HG02981 (cell line): ENCODE measurements around the gene KLC1.

Experiments used
- ATAC-seq: cut with Tn5 transposase; IDR thresholded peaks from one replicate; pipeline ENCODE4 v1.9.1; 2021; ENCODE audit warnings: mild to moderate bottlenecking, moderate library complexity; ENCODE audit not compliant: unreplicated experiment

KLC1 gene

DNA sequence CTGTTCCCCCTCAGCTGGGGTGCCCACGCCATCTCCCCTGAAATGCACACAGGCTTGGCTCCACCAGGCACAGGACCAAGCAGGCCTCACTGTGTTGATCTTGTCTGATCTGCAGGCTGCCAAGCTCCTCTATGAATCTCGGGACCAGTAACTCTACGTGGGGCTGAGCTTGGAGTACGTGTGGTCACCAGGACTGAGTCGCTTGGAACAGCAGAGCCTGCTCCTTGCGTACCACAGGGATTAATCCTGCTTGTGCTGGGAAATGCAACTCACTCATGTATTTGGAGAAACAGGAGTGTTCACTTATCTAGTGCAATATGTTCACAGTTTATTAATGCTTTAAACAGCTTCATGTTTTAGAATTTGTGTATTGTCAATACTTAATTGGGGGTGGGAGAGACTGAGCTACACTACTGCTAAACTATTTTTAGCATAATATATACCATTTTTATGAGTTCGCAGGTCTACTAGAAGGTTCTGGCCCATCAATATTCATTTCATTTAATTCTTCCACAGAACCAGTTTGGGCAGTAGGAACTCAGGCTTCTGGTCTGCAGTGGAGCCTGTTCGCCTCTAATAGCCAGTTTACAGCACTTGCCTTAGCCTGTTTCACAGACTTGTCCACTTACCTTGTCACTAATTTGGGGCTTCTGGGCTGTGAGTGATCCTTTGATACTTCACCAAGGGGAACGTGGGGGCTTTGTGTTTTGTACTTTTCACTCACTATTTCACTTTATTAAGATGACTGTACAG lies 104.0 kb downstream of the KLC1 start:
- ATAC-seq, result no peak

DNA sequence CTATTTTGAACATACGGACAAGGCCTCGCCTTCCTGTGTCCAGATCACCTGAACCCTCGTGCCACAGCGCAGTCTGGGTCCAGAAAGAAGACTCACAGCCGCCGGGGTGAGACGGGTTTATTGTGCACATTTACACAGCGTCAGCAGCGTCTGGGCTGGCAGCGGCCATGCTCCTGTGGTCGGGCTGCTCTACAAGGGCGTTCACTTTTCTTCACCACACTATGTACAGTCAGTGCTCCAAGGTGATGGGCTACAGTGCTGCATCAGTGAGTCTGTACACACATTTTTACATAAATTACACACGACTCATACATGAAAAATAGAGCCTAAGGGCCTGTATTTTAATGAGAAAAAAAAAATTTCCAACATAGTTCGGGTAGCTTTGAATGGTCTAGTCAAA lies 104.6 kb downstream of the KLC1 start:
- ATAC-seq, result no peak

DNA sequence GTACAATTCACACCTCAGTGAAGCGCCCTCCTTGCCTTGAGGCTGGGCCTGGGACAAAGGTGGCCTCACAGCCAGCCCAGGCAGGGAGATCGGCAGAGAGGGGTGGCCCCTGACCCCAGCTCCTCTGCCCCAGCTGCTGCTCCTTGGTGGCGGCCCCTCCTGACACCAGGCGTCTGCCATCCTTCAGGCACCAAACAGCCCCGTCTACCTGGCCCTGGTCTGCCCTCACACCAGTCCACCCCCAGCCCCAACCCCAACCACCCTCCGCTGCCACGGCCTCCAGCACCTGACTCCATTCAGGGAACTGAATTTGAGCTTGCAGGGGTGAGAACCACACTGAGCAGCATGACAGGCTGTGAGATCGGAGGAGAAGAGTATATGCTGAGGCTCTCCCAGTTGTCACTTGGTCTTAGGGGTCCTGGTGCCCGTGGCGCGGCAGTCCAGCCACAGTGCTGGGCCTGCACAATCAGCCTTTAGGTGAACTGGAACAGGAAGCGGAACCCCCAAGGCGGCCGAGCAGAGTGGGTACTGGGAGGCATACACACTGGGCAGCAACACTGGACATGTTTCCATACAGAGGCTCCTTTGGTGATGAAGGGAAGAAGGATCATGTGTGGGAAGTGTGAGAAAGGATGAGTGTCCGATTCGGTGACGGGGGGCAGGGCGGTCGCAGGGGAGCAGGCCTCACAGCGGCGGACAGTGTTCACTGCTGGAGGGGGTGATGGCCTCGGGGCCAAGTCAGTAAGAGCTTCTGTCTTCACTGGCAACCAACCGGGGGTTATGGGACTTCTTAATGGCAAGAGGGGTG lies 105.3 kb downstream of the KLC1 start:
- ATAC-seq, result no peak

DNA sequence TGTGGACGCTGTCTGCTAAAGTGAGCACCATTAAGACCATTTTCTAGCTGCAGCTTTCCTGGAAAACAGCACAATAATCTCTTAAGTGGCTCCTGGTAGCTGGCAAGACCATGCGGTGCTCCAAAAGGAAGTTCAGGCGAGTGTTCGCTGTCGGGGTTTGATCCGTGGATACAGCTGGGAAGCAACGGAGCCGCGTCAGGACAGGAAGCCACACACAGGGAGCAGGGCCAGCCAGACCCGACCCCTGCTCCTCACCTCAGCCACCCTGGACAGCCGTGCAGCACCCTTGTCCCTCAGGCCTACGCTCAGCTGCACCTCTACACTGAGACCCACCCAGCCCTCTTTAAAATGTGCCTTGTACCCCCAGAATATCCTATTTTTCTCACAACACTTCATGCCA lies 106.0 kb downstream of the KLC1 start:
- no peak for ATAC-seq

DNA sequence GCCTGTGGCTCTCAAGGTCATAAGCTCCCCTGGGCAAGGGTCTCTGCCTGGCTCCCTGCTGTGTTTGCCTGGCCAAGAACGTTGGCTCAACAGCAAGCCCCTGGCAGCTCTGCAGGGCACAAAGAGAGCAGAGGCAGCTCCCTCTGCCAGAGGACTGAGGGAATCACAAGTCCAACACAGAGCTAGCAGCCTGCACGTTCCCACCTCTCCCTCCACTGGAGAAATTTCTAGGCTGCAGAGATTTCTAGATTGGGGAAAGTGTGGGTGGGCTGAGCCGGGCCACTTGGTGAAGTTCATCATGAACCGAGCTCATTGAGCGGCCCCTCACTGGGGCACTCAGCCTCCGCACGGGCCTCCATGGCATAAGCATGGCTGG lies 106.4 kb downstream of the KLC1 start:
- ATAC-seq, result no peak

DNA sequence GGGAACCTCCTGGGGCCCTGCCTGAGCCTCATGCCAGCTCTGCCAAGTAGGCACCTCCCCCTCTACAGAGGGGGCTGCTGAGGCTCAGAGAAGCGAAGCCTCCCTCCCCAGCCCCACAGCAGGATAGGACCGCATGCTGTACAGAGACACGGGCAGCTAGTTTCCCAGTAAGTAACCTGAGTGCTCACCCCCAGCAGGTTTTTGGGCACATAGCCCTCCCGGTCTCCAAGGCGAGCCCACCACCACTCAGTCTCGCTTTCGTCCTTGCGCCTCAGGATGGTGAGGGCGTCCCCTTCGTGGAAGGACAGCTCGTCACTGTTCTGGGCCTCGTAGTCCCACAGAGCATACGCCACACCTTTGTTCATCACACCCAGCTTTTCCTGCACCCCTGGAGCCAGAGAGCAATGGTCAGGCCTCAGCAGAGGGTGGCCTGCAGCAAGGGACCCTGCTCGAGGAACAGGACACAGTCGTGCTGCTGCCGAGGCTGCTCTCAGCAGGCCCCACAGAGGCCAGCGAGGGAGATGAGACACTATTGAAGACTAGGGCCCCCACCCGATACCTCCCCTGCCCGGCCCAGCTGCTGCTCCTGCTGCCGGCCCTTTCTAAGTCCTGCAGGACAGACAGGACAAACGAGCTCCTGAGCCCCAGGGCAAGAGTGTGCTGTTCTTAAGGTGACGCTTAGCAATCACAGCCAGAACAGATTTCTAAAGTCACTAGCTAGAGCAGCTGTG lies 107.0 kb downstream of the KLC1 start:
- no peak for ATAC-seq

DNA sequence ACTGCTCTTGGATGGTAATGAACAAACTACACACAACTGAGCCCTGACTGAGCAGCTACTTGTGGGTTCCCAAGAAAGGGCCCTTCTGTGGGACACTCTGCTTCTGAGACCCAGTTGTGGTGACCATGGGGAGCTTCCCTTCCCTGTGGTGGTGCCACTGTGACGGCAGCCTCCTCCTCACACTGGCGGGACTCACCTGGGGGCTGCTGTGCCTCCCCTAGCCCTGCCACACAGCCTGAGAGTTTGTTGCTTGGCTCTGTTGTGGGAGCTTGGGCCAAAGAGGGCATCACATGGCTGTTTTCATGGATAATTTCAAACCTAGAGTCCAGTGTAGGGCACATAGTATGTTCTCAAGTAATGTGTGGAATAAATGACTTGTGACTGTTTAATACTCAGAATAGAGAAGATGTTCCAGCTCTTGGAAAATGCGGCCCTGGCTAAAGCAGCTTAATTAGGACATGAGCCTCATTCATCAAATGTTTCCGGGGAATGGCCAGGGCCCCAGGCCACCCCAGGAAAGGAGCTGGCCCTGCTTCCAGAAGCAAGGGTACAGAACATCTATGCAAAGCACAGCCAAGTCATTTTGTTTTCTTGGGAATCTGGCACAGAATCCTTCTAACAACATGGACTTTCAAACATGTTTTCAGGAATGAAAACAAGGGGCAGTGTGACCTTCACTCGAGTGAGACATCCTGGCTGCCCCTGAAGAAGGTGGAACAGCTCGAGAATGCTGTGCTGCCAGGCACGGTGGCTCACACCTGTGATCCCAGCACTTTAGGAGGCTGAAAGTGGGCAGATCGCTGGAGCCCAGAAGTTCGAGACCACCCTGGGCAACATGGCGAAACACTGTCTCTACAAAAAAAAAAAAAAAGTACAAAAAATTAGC lies 107.8 kb downstream of the KLC1 start:
- no peak for ATAC-seq

DNA sequence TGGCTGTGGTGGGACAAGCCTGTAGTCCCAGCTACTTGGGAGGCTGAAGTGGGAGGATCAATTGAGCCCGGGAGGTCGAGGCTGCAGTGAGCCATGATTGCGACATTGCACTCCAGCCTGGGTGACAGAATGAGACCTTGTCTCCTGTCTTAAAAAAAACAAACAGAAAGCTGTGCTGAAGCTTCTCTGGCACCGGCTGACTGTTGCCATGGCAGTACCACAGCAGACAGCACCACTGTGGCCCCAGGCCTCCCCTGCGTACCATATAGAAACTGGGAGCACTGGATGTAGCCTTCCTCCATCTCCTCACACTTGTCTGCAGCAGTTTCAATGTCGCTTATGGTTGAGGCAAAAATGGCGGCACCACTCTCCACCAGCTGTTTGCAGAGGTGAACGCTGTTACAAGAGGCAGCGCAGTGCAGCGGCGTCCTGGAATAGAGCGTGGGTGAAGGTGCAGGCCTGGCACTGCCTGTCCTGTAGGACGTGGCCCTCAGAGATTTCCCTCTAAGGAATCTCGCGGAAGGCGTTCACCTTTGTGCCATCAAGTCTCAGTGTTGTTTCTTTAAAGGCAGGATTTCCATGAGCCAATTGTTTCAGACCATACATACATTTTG lies 108.5 kb downstream of the KLC1 start:
- no peak for ATAC-seq

DNA sequence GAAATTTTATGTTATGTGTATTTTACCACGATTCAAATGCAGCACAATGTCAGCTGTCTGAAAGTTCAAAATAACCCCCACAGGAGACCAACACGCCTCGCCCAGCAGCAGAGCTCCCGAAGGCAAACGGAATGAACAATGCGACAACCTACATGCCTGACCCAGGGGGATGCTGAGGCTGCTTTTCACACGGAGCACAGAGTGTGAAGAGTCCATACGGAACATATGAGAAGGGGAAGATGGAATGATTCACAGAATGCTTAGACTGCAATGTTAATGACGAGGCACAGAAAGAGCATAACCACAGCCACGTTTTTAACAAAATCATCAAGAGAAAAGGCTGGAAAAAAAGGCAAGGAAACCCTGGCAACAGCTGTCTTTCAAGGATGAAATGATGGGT lies 109.2 kb downstream of the KLC1 start:
- no peak for ATAC-seq

DNA sequence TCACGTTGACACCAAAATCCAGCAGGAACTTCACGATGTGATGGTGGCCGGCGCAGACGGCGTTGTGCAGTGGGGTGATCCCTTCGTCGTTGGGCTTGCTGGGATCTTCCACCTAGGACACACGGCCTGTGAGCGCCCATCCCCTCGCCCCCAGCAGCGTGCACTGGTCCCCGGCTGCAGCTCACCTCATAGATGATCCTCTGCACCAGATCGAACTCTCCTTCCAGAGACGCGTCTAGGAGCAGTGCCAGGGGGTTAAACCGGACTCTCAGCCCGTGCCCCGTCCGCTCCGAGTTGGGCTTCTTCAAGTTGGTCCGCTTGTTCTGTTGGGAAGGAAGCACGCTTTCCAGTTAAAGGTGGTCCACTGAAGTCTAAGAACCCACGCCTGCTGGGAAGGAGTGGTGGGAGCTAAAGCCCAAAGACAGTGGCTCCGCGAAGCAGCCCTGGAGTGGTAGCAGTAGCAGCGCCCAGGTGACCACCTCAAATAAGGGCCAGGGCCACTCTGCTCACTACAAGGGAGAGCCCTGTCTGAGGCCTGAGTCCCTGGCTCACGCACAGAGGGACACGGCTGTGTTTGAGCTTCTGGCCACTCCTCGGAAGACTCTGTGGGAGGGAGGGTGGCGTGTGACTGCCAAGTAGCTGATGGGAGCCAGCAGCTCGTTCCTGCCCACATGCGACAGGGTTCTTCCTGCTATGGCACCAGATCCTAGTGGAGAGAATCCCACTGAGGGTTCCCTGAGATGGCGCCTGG lies 109.9 kb downstream of the KLC1 start:
- no peak for ATAC-seq

DNA sequence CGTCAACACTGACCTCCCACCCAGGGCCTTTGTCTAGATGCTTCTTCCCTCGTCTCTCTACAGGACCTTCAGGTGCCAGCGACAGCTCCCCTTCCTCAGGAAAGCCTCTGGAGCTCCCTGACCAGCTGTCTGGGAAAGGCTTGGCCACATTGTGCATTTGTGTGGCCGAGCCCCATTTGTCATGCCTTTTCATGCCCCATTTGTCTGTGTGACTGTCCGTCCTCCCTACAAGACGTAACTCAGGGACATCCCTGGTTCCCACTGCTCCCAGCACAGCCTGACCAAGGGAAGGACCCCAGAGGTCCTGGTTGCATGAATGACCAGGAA lies 110.4 kb downstream of the KLC1 start:
- no peak for ATAC-seq

DNA sequence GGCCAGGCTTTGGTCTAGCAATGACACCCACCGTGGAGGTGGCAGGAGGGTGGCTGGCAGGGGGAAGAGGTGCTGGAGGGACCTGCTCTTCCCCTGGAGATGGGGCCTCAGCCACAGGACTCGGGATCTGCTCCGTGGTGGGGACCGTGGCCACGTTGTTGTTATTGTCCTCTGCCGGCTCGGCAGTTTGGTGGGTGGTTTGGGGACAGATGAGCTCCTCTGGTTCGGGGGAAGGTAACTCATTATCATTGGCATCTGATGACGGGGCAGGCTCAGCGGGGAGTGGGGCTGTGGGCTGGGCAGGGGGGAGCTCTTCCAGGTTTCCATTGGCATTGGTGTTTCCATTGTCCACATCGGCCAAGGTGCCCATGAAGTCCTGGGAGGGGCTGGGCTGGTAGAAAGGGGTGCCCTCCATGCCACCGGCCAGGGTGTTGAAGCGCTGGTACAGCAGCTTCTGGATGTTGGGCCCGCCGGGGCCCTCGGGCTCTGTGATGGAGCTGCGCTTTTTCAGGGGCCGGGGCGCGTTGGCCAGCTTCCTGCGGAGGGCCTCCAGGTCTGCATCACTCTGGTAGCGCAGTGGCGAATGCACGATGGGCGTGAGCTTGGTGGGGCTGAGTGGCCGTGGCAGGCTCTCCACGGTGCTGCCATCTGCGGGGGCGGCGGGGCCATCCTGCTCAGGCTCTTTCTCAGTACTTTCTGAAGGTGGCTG lies 110.9 kb downstream of the KLC1 start:
- no peak for ATAC-seq

DNA sequence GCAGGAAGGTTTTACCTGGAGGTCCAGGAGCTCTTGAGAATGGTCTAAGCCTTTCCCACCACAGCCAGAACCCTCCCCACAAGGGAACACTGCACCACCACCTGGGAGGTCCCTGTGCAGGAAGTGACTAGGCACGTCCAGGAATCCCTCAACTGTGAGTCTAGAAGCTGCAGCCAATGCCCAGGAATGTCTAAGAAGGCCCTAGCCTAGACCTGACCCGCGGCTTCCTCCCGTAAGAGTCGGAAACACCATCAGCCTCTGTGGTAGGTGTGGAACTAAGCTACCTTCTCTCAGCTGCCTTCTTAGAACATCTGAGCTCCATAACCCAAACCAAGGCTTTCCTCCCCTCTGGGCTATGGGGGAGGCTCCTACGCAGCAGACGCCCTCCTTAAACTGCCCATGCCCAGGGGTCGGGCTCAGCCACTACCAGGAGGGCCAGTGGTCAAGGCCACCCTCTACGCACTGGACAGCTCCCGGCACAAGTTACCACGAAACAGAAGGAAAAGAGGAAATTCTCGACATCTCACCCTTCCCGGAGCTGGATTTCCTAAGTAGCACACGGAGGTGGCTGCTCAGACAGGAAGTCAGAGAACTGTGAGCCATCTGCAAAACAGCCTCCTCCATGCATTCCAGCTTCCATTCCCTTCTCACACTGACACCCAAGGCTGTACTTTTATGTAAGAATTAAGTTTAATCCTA lies 112.1 kb downstream of the KLC1 start:
- ATAC-seq, result no peak

DNA sequence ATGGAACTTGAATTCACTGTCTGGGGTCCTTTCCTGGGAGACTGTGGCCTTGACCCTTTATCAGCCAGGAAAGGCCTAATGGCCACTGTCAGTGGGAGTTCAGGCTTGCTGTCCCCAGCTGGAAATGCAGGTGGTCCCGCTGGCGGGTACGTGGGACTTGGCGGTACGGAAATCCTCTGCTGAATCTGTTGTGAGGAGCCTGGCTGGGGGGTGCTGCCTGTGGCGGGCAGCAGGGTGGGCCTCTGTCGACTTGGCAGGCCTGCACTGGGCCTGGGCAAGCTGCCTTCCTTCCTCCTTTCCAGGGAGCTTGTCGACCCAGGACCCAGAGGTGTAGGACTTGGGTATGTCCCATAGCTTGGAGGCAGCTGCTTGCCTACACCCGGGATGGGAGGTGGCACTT lies 112.9 kb downstream of the KLC1 start:
- no peak for ATAC-seq

DNA sequence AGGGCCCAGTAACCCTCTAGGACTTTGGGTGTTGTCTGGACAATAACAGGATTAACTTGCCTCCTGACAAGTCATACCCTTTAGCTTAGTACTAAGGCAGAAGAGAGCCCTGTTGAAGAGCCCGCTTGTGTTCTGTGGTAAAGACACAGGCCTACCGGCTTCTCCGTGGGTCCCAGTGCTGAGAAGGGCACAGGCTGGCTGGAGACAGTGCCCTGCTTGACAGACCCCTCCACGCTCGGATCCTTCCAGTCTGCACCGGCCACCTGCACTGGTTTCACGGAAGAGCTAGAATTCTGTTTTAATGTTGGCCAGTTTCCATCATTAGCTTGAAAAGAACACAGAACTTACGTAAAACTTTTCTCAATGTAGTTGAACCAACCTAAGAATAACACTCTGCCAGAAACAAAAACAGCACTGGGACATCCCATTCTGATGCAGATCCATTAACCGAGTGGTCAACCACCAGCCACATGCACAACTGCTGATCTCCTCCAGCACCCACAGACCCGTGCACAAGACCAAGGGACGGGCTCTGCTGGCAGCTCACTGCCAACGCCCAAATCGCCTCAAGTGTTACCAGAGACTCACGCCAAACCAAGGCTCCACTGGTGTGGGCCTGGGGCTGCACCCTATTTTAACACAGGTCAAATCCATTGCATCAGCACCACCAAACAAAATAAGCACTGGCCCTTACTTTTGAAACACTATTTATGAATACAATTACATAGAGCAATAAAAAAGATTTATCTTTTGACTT lies 113.7 kb downstream of the KLC1 start:
- ATAC-seq, result no peak

DNA sequence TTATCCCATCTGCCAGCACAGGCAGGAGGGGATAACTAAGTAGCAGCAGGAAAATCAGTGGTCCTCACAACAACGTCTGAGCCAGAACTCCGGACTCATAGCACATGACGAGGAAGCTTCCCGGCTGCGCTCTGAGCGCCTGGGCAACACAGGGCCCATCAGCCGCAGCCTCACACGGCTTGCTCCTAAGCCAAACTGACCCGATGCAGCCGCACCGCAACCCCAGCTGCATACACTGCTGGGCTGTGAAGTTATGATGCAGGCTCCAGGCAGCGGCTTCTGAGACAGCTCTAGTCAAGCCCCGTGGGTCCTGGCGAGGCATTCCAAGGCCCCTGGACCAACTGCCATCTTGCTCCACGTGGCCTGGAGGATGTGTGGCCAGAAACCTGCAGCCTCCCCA lies 114.7 kb downstream of the KLC1 start:
- no peak for ATAC-seq

DNA sequence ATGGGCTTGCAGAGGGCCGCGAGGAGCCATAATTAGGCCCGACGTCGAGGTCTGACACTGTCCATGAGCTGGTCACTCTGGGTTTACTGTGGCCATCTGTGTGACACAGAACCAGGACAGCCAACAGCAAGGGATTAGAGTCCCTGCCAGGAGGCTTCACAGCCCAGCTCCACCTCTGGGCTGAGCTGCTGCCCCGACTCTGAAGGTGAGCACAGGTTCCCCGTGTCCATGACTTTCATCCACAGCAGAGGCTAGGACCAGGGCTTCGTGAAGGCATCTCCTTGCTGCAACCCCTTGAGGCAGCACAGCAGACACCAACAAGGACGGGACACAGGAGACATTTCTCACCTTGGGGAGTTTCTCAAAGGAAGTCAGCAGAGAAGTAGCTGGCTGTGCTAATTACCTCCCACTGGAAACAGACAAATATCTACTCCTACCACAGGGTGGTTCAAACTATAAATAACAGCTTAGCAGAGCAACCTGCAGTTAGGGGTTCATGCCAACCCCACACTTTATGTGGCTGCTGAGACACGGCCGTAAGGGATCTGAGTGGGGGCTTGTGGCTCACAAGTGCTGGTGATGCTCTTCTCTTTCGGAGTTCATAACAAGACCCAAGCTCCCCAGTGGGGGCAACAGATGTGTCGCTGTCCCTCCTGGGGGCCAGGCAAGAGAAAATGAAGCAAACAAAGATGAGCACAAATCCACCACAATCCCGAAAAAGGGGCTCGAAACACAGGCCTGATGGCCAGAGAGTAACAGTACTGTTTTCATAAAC lies 115.8 kb downstream of the KLC1 start:
- no peak for ATAC-seq
